ENCODE measurements around the gene GDF9. TPM values are rescaled to one million over a fixed set of nuclear protein-coding genes. Genes with fewer than 3 reads are reported as not detected.
"Not testable (repeated sequence)": the region's sequence is repeated elsewhere in the genome, so short reads cannot be mapped to it uniquely, and the experiment has no call there.

Gene GDF9
- total RNA-seq, 1 experiment from 2014 or later: 0.51 TPM

GRCh38 chr5:132860742-132861141, 5.5 kb downstream of the GDF9 start:
- TF ChIP-seq CTCF (IDR thresholded peaks at IDR 0.05; ENCODE audit: unreplicated experiment): no peak
- intact Hi-C loops (cut with micrococcal nuclease): no loop called here
- Mint-ChIP-seq H3K27me3 (ENCODE audit: insufficient read depth, unreplicated experiment) (peaks cover 13% of the 10 kb centered on the region), H3K36me3 (ENCODE audit: insufficient read depth, unreplicated experiment) (no peaks in the 10 kb centered on the region), H3K27ac (ENCODE audit: low read depth, unreplicated experiment) (no peak overlapping the region), H3K4me3 (ENCODE audit: unreplicated experiment) (no peak overlapping the region), H3K4me1 (ENCODE audit: insufficient read depth, unreplicated experiment) (peaks cover 5% of the 10 kb centered on the region), H3K9me3 (ENCODE audit: unreplicated experiment) (no peaks in the 10 kb centered on the region)
- no TSS peak for BruUV-seq (replicated peaks)
- no peak for DNase-seq (ENCODE audit: unreplicated experiment)
- POLR2A ChIA-PET: interaction anchor here (0.7 to 4.2 kb wide), 5 partner anchors 10 to 106 kb away, joined by 3 to 44 read pairs (median 4); no protein-coding TSS in a partner anchor
- CTCF ChIA-PET: interaction anchor here (0.8 to 13.6 kb wide), 4 partner anchors 9 to 334 kb away, joined by 3 to 211 read pairs (median 10); partner anchors contain the start of gene SHROOM1

- DNase-seq (ENCODE audit: unreplicated experiment): no peak
- TF ChIP-seq CTCF (IDR thresholded peaks at IDR 0.05; ENCODE audit: unreplicated experiment): no peak
- no peak overlapping the region for H3K27ac Mint-ChIP-seq (ENCODE audit: low read depth, unreplicated experiment)
- intact Hi-C loops (cut with micrococcal nuclease): no loop called here
- CTCF ChIA-PET: interaction anchor here (0.8 to 13.6 kb wide), 7 partner anchors 8 to 333 kb away, joined by 3 to 211 read pairs (median 7); partner anchors contain the start of gene SHROOM1
- H3K36me3 Mint-ChIP-seq (ENCODE audit: insufficient read depth, unreplicated experiment): no peaks in the 10 kb centered on the region
- POLR2A ChIA-PET: interaction anchor here (0.7 to 1.9 kb wide), 4 partner anchors 13 to 105 kb away, joined by 3 to 7 read pairs (median 4); no protein-coding TSS in a partner anchor
- no peak overlapping the region for H3K4me3 Mint-ChIP-seq (ENCODE audit: unreplicated experiment)
- no peaks in the 10 kb centered on the region for H3K4me1 Mint-ChIP-seq (ENCODE audit: insufficient read depth, unreplicated experiment)
- peaks cover 13% of the 10 kb centered on the region for H3K27me3 Mint-ChIP-seq (ENCODE audit: insufficient read depth, unreplicated experiment)
- BruUV-seq (replicated peaks): no TSS peak
- H3K9me3 Mint-ChIP-seq (ENCODE audit: unreplicated experiment): no peaks in the 10 kb centered on the region
These were observed 6.3 kb downstream of the GDF9 start for GRCh38 chr5:132859889-132860437.

GRCh38 chr5:132856011-132856410, 10.3 kb downstream of the GDF9 start:
- DNase-seq (ENCODE audit: unreplicated experiment): no peak
- no peaks in the 10 kb centered on the region for H3K36me3 Mint-ChIP-seq (ENCODE audit: insufficient read depth, unreplicated experiment)
- intact Hi-C loops (cut with micrococcal nuclease): no loop called here
- H3K4me3 Mint-ChIP-seq (ENCODE audit: unreplicated experiment): no peak overlapping the region
- ChIA-PET POLR2A (interaction anchor here (2.0 to 4.8 kb wide), 3 partner anchors 8 to 16 kb away, joined by 4 to 53 read pairs (median 20); partner anchors contain the start of genes GDF9 and UQCRQ), CTCF (interaction anchor here (0.7 to 13.6 kb wide), 5 partner anchors 9 to 617 kb away, joined by 3 to 211 read pairs (median 4); partner anchors contain the start of genes GDF9, SHROOM1 and UQCRQ)
- no TSS peak for BruUV-seq (replicated peaks)
- H3K9me3 Mint-ChIP-seq (ENCODE audit: unreplicated experiment): no peaks in the 10 kb centered on the region
- peaks cover 13% of the 10 kb centered on the region for H3K27me3 Mint-ChIP-seq (ENCODE audit: insufficient read depth, unreplicated experiment)
- H3K27ac Mint-ChIP-seq (ENCODE audit: low read depth, unreplicated experiment): no peak overlapping the region
- no peaks in the 10 kb centered on the region for H3K4me1 Mint-ChIP-seq (ENCODE audit: insufficient read depth, unreplicated experiment)
- no peak for TF ChIP-seq CTCF (IDR thresholded peaks at IDR 0.05; ENCODE audit: unreplicated experiment)

GRCh38 chr5:132854992-132855391, 11.3 kb downstream of the GDF9 start:
- CTCF ChIA-PET: interaction anchor here (0.7 to 6.6 kb wide), 7 partner anchors 10 to 616 kb away, joined by 3 to 37 read pairs (median 4); partner anchors contain the start of genes GDF9 and UQCRQ
- H3K27me3 Mint-ChIP-seq (ENCODE audit: insufficient read depth, unreplicated experiment): peaks cover 13% of the 10 kb centered on the region
- H3K36me3 Mint-ChIP-seq (ENCODE audit: insufficient read depth, unreplicated experiment); BruUV-seq (replicated peaks); intact Hi-C loops (cut with micrococcal nuclease); H3K4me1 Mint-ChIP-seq (ENCODE audit: insufficient read depth, unreplicated experiment); DNase-seq (ENCODE audit: unreplicated experiment); H3K27ac Mint-ChIP-seq (ENCODE audit: low read depth, unreplicated experiment); H3K9me3 Mint-ChIP-seq (ENCODE audit: unreplicated experiment); H3K4me3 Mint-ChIP-seq (ENCODE audit: unreplicated experiment): not testable (repeated sequence)
- POLR2A ChIA-PET: interaction anchor here (0.5 to 4.8 kb wide), 7 partner anchors 9 to 983 kb away, joined by 3 to 53 read pairs (median 4); partner anchors contain the start of genes GDF9 and UQCRQ

All from MCF 10A (cell line).